ENCODE measurements around the gene FAM228B. TPM values are rescaled to one million over a fixed set of nuclear protein-coding genes. Genes with fewer than 3 reads are reported as not detected.
"Not testable (repeated sequence)": the region's sequence is repeated elsewhere in the genome, so short reads cannot be mapped to it uniquely, and the experiment has no call there.

FAM228B gene
- total RNA-seq, 1 donor from 2014 or later = 21.2 TPM

DNA sequence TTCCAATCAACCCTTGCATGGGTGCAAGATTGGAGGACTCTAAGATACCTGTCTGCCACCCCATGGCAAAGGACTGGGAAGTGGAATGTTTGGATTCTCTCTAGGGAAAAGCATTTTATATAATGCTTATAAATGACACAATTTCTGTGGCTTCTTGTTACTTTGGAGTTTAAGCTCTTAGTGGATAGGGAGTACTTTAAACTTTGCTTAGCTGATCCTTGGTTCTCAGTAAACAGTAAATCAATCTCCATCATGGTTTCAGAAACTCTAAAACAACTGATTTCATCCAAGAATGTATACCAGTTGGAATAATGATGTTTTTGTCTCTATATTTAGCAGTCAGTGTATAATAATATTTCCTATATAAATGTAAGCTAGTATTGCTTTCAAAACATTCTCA is 37.5 kb downstream of the FAM228B start:
- DNase-seq = no peak

DNA sequence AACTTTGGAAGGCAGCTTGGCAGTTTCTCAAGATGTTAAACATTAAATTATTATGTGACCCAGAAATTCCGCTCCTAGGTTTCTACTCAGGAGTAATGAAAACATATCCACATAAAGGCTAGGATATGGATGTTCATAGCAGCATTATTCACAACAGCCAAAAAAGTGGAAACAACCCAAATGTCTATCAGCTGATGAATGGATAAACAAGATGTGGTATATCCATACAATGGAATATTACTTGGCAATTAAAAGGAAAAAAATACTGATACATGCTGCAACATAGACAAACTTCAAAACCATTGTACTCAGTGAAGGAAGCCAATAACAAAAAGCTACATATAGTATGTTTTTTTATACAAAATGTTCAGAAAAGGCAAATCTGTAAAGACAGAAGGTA is 39.2 kb downstream of the FAM228B start:
- no peak for DNase-seq

- no peak for DNase-seq
Observed at GRCh38 chr2:24163186-24163585, 39.9 kb downstream of the FAM228B start.

GRCh38 chr2:24163601-24164000 is 40.3 kb downstream of the FAM228B start:
- no peak for DNase-seq

- DNase-seq = no peak
Observed at GRCh38 chr2:24164416-24164973, 41.2 kb downstream of the FAM228B start.

- no peak for DNase-seq
Observed at GRCh38 chr2:24169023-24169422, 45.8 kb downstream of the FAM228B start.

DNA sequence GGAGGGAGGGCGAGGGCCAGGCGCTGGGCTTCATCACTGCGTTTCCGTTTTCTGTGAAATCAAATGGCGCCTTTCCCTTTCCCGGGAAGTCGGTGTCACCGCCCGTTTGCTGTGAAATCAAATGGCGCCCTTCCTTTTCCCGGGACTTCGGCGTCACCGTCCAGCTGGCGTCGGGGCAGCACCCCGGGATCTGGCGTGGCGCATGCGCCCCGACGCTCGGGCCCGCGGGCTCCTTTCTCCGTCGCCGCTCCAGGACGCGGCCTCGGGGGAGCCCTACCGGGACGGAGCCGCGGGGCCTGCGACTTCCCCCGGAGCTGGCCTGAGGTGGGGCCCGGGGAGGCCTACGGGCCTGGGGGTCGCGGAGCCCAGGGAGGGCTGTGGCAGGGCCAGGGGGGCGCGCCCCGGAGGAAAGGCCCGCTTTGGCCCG is 51.6 kb downstream of the FAM228B start, which contains the start of gene FAM228A:
TSS of gene FAM228A (plus strand) at position 203 of the 427 bp plus-strand sequence. CDS start 428 bp downstream, outside the sequence.
- no peak for DNase-seq

DNA sequence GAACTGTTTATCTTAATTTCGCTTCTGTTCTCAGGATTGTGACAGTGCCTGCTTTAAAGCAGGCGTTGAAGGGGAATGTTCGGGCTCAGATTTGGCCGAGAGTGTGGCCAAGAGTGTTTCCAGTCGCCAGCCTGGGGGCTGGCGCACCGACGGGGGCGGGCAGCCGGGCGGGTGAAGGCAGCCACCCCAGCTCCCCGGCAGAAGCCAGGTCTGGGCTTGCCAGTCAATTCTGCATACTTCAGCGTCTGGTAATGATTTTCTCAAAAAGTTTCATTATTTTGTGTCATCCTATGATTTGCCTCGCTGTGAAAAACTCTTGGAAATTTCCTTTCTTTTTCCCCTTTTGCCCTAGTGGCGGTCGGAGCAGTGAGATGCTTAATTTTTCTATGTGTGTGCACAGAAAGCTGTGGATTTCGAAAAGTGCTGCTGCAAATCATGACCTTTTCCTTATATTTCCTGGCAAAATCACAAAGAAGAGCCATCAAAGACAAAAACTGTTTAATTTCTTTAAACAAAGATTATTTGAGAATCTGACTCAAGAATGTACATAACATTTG is 52.4 kb downstream of the FAM228B start:
- no peak for DNase-seq

GRCh38 chr2:24176326-24176725 is 53.1 kb downstream of the FAM228B start:
- DNase-seq = no peak

DNA sequence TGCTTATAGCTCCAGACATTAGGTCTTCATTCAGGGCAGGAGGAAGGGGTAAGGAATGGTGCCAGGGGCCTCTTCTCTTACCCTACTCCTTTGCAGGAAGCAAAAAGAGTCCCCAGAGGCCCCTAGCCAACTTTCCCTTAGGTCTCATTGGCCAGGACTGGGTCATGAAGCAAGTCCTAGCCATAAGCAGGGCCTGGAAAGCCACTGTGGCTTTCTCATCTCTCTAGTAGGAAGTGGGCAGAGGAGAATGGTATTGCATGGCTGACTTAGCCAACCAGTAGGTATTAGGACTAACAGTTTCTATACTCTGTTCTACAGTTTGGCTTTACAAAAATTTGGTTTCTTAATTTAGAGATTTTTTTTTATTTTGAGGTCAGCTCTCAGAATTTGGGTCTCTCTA is 56.4 kb downstream of the FAM228B start:
- DNase-seq = no peak

- DNase-seq = no peak
Observed at GRCh38 chr2:24181849-24182248, 58.6 kb downstream of the FAM228B start.

DNA sequence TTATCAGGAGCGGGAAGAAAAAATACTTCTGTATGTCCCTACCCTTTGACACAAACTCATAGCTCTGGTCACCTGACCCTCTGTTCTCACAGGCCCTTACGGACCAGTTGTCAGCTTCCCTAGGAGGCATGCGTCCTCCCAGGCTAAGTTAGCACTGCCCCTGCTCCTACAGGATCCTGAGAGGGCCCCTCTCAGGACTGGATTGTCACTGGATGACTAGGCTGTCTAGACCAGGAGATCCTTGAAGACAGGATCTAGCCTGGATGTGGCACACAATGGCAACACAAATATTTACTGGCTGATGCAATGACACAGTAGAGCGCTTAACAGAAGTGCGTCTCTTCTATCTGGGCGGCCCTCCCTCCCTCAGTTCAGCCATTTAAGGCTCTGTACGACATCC is 59.2 kb downstream of the FAM228B start:
- DNase-seq = no peak

DNA sequence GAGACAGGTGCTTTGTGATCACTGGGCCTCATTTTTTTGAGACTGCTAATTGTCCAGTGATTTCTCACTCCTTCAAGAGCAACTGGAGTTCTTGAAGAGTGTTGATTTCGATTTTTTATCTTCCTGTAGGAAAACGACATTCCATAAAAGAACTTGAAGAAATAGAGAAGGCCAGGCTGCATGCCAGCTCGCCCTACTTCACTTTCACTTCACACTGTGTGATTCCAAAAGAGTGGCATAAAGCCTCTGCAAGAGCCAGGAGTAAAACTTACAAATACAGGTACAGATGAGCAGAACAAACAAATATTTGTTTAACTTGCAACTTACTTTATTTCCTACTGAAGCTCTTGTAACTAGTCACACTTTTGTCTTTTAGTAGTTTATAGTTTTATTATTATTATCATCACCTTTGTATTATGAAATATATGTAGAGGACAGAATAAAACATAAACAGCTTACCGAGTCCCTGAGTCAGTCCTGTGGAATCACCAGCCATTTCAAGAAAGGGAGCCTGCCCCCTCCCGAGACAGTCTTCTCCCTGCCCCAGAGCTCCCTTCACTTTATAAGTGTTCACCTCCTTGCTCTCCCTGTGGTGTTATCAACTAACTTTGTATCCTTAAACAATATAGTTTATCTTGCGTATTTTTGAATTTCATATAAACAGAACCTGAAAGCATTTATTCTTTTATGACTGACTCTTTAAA is 60.2 kb downstream of the FAM228B start:
- no peak for DNase-seq

DNA sequence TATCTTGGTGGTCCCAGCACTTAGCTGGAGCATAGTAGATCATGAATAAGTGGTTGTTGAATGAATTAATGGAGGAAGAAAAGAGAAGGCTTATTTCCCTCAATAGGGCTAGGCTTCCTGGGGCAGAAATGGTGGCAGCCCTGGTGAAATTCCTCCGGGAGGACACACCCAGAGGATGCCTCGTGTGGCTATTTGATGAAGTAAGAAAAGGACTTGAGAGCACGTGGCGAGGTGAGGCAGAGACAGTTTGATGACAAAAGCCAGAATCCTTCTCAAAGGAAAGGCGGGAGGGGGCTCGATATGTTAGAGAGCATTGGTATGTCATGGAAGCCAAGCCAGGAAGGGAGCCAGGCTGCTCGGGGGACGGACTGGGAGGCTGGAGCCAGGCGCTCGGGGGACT is 66.3 kb downstream of the FAM228B start:
- no peak for DNase-seq

- no peak for DNase-seq
Observed at GRCh38 chr2:24190503-24190902, 67.2 kb downstream of the FAM228B start.

GRCh38 chr2:24191156-24191555 is 67.9 kb downstream of the FAM228B start:
- no peak for DNase-seq

DNA sequence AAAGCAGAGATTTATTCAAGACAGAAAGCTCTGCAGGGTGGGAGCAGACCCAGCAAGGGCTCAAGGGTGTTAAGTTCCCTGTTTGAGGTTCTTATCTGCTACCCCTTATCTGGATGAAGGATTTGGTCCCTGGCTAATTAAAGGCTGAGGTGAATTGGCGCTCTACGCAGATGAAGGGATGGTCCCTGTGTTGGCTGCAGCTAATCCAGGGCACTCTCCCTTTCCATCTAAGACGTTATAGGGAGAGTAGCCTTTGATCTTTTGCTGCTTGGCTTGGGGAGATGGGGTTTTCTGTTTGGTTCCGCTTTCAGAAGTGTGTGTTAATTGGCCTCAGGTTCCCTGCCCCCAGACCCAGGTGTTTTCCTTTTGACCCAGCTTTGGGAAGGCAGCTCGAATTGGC is 68.6 kb downstream of the FAM228B start:
- no peak for DNase-seq

GRCh38 chr2:24197213-24197612 is 73.9 kb downstream of the FAM228B start:
- not testable (repeated sequence) for DNase-seq

GRCh38 chr2:24199968-24200590 is 76.8 kb downstream of the FAM228B start:
- no peak for DNase-seq

- no peak for DNase-seq
Observed at GRCh38 chr2:24200799-24201198, 77.5 kb downstream of the FAM228B start.

DNA sequence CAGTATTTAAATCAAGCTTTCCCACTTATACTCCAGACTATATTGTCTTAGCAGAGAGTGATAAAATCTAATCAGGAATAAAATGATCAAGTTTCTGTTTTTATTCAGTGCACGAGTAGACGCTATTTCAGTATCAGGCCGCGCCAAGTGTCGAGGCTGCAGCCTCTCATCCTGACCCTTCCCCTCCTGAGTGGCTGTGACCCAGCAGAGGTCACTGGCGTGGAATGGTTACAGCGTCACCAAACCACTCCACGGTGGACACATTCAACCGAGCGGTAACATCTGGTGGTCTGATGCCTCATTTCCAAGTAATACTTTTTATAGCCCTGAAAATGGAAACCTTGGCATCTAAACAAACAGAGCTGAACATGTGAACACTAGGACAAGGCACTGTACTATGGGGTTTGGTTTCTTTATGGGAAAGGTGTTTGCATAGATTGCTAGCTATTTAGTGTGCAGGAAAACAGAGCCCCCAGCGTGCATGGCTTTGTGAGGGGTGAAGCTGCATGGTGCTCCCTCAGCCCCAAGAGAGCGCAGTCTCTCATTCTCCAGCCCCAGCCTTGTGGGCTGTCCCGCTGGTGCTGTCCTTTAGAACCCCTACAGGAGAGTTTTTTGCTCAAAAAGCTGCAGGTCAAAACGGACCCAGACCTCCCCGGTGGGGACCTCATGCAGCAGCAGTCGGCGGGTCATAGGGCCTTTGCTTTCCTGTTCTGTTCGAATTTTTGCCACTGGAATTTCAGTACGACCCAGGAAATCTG is 79.9 kb downstream of the FAM228B start:
- DNase-seq = no peak

DNA sequence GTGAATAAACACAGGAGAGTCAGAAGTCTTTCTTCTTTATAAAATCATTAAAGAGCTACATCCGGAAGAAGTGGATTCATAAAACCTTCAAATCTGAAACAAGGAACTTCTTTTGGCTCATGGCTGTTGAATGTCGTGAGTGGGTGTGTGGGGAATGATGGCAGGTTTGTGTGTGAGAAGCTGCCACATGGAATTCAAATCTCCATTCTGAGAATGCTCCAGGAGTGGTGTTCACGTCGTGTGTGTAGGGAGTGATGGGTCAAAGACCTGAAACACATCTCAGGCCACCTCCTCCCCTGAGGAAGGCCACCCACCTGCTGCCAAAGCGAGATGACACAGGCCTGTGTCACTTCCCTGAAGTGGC is 80.5 kb downstream of the FAM228B start:
- no peak for DNase-seq

- DNase-seq = no peak
Observed at GRCh38 chr2:24204505-24204904, 81.2 kb downstream of the FAM228B start.

Data from skin of body (tissue), 2 donors.